Mucosa of descending colon (tissue), 3 donors: ENCODE data around the gene ZNF132. TPM values are rescaled to one million over a fixed set of nuclear protein-coding genes. Genes with fewer than 3 reads are reported as not detected.

Source experiments
- ATAC-seq: fragments of 200-7000 bp; cut with Tn5 transposase; one replicate; pipeline ENCODE4 v1.9.1; 2020; ENCODE audit warnings: mild to moderate bottlenecking, moderate library complexity
- DNase-seq, 3 donors: peaks; one replicate each; pipeline ENCODE4 v3.0.0-alpha.2; 2020
- H3K36me3 ChIP-seq: fragments of 200-600 bp; one replicate; pipeline ENCODE4 v1.8.0; 2021; ENCODE audit warnings: low read depth, mild to moderate bottlenecking
- H3K4me1 ChIP-seq: fragments of 200-600 bp; one replicate; pipeline ENCODE4 v1.8.0; 2021; ENCODE audit warnings: low read depth, mild to moderate bottlenecking
- H3K4me3 ChIP-seq: fragments of 200-600 bp; one replicate; pipeline ENCODE4 v1.8.0; 2021; ENCODE audit warnings: mild to moderate bottlenecking
- H3K9me3 ChIP-seq: fragments of 200-600 bp; one replicate; pipeline ENCODE4 v1.8.0; 2021; ENCODE audit warnings: mild to moderate bottlenecking
- CTCF ChIP-seq: fragments of 200-600 bp; IDR thresholded peaks from one replicate; pipeline ENCODE4 v1.8.0; 2022; ENCODE audit warnings: antibody characterized with exemption, mild to moderate bottlenecking
- intact Hi-C, 2 donors: fragments of 100-400 bp; cut with DNase I in 1 of 2; cut with micrococcal nuclease in 1 of 2; formaldehyde crosslinking; loops; one replicate each; pipeline versions ENCODE4 v1.11.0 to v1.11.1; 2022; cut with DNase I, micrococcal nuclease
- microRNA-seq: library from miRNA; unstranded; fragments of <30 nt; microRNA quantifications from one replicate; pipeline ENCODE4, GENCODE V29; 2019
- total RNA-seq, 3 donors: library from RNA; stranded (reverse); fragmentation: NEBNext Ultra II Directional in 2 of 3; extraction: Animal tissue kit (Norgen Biotek cat#: 25700) in 2 of 3; gene quantifications; one replicate each; pipeline versions ENCODE4 v1.2.1 to v1.2.4, GENCODE V29; 2021 to 2023
- donor health status: DM: no; HTN: no; CAD: no; lungs with moderate emphysema.
- donor health status: DM: no; HTN: no; CAD: no.
- donor health status: DM: no; HTN: yes; CAD: no.

ZNF132 gene
- total RNA-seq, 3 donors from 2014 or later: 1.5 to 9.8 (median 5.6) TPM

- ATAC-seq (peak; percentile 23), DNase-seq (peak in 2 of 3 donors; percentile 54 to 69)
- H3K9me3 ChIP-seq: no peaks in the 10 kb centered on the region
- intact Hi-C loops: no loop called here
- H3K4me1 ChIP-seq: peaks cover 20% of the 10 kb centered on the region
- H3K36me3 ChIP-seq: no peaks in the 10 kb centered on the region
- TF ChIP-seq CTCF: no peak
- H3K4me3 ChIP-seq: peak overlapping the region; percentile 42
Measured at GRCh38 chr19:58385891-58386575, 53.9 kb downstream of the ZNF132 start.

DNA sequence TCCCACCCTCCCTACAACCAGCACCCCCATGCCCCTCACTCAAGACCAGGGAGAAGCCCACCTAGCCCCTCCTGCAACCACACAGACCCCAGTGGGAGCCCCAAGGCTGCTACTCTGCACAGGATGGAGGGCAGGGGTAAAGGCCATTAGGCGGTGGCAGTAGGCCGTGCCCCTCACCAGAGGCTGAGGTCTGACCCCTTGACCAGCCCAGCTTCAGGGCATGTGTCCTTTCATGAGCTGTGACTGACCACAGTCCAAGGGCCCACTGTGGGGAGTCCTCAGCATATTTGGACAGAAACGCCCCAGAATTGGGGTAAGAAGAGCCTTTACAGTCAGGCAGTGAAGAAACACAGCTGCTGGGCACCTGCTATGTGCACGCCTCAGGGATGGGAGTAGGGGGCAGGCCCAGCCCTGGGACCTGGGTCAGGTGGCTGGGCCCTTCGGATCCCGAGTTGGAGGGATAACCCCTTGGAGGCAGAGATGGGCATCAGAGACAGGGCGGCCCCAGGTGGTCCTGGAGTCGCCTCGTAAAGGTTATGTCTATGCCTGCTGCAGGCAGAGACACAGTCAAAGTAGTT lies 54.6 kb downstream of the ZNF132 start:
- DNase-seq (no peak), ATAC-seq (no peak)
- Histone ChIP-seq H3K4me1 (peaks cover 20% of the 10 kb centered on the region), H3K36me3 (no peaks in the 10 kb centered on the region), H3K4me3 (no peak overlapping the region), H3K9me3 (no peaks in the 10 kb centered on the region)
- TF ChIP-seq CTCF: no peak
- intact Hi-C loops: no loop called here

DNA sequence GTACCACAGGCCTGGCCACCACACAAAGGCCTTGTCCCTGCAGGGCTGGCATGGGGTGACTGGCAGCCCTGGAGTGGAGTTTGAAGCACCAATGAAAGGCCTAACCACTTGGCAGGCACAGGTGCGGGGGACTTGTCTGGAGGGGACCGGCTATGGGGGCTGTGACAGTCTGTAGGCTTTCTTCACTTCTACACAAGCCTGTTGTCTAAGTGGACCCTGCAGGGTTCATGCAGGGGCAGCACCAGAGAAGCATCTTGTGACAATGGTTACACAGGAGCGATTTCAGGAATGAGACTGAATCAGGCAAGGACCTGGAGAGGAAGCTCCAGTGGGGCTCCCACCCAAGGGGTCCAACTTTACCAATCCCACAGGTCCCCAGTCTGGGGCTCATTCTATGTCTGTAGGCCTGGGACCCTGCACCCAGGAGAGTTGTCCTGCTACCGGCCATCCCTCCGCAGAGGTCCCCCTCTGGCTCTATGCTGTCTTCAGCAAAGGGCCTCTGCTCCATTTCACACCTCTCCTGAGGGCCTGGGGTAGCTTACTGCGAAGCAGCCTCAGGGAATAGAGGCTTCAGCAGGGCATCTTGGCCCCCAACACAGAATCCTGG lies 56.9 kb downstream of the ZNF132 start:
- ATAC-seq: no peak
- Histone ChIP-seq H3K9me3 (no peaks in the 10 kb centered on the region), H3K36me3 (no peaks in the 10 kb centered on the region), H3K4me3 (no peak overlapping the region), H3K4me1 (peaks cover 28% of the 10 kb centered on the region)
- no peak for TF ChIP-seq CTCF
- intact Hi-C loops: no loop called here
- DNase-seq: no peak

Small RNA genes within 50 kb of the gene (microRNA-seq; reads per million reads assigned to microRNA genes)
- gene MIR4754: not detected

Other genes starting within 250 kb of the ZNF132 start
- gene ZNF544, start 211.2 kb downstream of the ZNF132 start, total RNA-seq: 10 to 100 TPM; 12.1 to 30.5 (median 27.6) TPM
- gene ZNF8, start 161.2 kb downstream of the ZNF132 start, total RNA-seq: 1 to 10 TPM; 3.6 to 7.9 (median 3.8) TPM
- 10 to 100 TPM; 25.0 to 31.7 (median 30.0) TPM for gene ERVK3-1, start 134.8 kb downstream of the ZNF132 start, total RNA-seq
- 1 to 10 TPM; 2.4 to 5.4 (median 3.2) TPM for gene ZSCAN22, start 113.2 kb downstream of the ZNF132 start, total RNA-seq
- 1 to 10 TPM; 2.0 to 3.7 (median 2.7) TPM for gene A1BG, start 86.7 kb downstream of the ZNF132 start, total RNA-seq
- gene ZNF497, start 77.4 kb downstream of the ZNF132 start, total RNA-seq: 1 to 10 TPM; 1.1 to 1.9 (median 1.2) TPM
- gene ZNF837, start 59.1 kb downstream of the ZNF132 start, total RNA-seq: 1 to 10 TPM; 1.5 to 3.3 (median 2.5) TPM
- 100 to 1,000 TPM; 692 to 768 (median 754) TPM for gene RPS5, start 52.9 kb downstream of the ZNF132 start, total RNA-seq
- not detected for gene RNF225, start 44.5 kb downstream of the ZNF132 start, total RNA-seq
- 10 to 100 TPM in 1 of 3 donors, 1 to 10 TPM in 2; 5.4 to 15.0 (median 6.9) TPM for gene ZNF584, start 31.5 kb downstream of the ZNF132 start, total RNA-seq
- gene ZNF324B, start 11.5 kb upstream of the ZNF132 start, total RNA-seq: 1 to 10 TPM; 5.3 to 8.2 (median 6.8) TPM
- gene ZNF324, start 26.9 kb upstream of the ZNF132 start, total RNA-seq: 10 to 100 TPM; 10.1 to 14.8 (median 12.9) TPM
- gene ZNF446, start 36.2 kb upstream of the ZNF132 start, total RNA-seq: 10 to 100 TPM in 2 of 3 donors, 1 to 10 TPM in 1; 9.4 to 12.6 (median 10.6) TPM
- gene SLC27A5, start 71.8 kb upstream of the ZNF132 start, total RNA-seq: 1 to 10 TPM; 1.6 to 7.1 (median 3.9) TPM
- gene ZBTB45, start 79.7 kb upstream of the ZNF132 start, total RNA-seq: 10 to 100 TPM; 12.1 to 16.7 (median 13.4) TPM
- gene TRIM28, start 103.9 kb upstream of the ZNF132 start, total RNA-seq: 100 to 1,000 TPM; 180 to 308 (median 202) TPM
- 100 to 1,000 TPM; 125 to 231 (median 195) TPM for gene CHMP2A, start 115.0 kb upstream of the ZNF132 start, total RNA-seq
- 100 to 1,000 TPM in 1 of 3 donors, 10 to 100 TPM in 2; 49.4 to 101 (median 66.7) TPM for gene UBE2M, start 118.5 kb upstream of the ZNF132 start, total RNA-seq
- 10 to 100 TPM; 30.4 to 43.3 (median 36.1) TPM for gene MZF1, start 133.2 kb upstream of the ZNF132 start, total RNA-seq